GM19395 (cell line): Measurements from ENCODE around the gene BEND6.

Experiments used
- ATAC-seq: cut with Tn5 transposase; IDR thresholded peaks from one replicate; pipeline ENCODE4 v1.9.1; 2021; ENCODE audit warnings: mild to moderate bottlenecking, moderate library complexity; ENCODE audit not compliant: unreplicated experiment

The BEND6 gene, protein sequence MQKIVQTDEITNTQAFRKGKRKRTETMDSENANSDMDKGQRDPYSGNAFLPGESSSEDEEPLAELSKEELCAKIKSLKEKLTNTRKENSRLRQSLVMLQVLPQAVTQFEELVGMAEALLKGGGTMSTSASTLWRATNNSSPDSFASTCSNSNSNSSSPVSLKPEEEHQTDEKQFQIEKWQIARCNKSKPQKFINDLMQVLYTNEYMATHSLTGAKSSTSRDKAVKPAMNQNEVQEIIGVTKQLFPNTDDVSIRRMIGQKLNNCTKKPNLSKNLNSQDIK

DNA sequence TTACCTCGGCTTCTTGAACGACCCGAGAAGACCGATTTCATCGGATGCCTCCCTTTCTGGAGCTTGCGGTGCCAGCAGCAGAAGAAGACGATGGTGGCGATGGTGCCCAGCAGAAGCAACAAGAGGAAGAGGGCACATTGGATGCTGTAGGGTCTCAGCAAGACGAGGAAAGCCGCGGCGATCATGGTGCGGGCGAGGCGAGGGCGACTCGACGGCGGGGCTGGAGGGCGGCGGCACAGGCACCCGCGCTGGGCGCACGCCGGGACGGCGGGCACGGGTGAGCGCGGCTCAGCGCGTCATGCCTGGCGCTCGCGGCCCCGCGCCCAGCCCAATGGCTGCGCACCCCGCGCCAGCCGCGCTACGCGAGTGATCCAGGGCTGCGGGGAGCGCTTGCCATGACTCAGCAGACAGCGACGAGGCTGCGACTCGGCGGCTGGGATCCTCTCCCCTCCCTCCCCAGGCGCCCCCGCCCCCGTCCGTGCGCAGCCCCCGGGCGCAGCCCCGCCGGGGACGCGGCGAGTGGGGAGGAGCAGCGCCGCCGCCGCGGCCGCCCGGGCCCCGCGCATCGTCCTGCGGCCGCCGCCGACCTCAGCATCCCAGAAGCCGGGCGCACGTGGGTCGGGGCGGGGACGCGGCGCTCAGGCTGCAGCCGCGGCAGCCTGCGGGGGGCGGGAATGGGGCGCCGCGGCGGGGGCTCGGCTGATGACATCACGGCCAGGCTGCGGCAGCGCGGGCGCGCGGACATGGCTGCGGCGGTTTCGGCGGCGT, at the start of gene BEND6:
Gene BEND6 (plus strand): TSS at position 705 of the 768 bp plus-strand sequence. CDS start 26,704 bp downstream, outside the sequence.
- peak; percentile 28 for ATAC-seq

DNA sequence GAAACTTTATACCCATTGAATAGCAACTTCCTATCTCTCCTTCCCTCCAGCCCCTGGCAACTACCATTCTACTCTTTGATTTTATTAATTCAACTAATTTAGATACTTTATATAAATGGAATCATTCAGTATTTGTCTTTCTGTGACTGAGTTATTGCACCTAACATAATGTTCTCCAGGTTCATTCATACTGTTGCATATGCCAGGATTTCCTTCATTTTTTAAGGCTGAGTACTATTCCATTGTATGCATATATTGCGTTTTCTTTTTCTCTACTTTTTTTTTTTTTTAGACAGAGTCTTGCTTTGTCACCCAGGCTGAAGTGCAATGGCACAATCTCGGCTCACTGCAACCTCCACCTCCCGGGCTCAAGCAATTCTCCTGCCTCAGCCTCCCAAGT, 49.5 kb upstream of the BEND6 start:
- no peak for ATAC-seq

DNA sequence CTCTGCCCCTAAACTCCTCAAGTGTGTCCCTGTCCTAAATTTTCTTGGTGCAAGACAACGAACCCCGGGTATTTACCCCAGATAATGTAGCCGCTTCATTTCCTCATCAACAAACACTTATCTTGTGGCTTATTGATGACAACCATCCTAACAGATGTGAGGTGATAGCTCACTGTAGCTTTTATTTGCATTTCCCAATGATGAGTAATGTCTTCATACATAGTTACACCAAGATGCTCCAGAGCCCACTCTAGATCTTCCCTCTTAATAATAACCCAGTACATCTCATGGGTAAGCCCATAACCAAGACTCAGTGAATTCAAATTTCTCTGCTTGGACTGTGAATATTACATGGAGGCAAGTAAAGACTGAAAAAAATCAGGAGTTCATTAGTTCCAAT, 48.2 kb upstream of the BEND6 start:
- no peak for ATAC-seq

DNA sequence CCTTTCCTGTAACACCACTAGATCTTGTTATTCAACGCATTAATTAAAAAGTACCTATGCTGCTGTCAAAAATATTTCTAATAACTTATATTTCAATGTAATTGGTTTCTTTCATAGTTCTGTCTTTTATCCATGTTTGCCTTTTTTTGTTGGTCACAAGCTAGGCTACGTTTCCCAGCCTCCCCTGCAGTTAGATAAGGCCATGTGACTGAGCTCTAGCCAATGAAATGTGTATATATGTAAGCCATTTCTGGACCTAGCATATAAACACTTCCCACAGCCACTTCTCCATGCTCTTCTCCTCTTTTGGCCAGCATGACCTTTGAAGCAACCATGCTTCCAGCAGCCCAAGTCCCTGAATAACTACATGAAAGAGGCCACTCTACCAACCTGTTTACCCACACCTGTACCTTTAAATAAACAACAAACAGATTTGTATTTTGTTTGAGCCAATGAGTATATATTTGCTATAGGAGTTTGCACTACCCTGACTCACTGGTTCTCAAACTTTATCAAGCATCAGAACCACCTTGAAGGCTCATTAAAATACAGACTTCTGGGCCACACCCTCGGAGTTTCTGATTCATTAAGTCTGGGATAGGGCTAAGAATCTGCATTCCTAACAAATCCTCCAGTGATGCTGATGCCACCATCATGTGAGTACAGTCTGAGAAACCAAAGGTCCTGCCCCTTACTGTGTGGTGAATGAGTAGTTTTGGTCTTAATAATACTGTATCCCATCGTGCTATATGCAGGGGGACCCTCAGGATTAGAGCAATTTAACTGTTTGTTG, 45.6 kb upstream of the BEND6 start:
- no peak for ATAC-seq

DNA sequence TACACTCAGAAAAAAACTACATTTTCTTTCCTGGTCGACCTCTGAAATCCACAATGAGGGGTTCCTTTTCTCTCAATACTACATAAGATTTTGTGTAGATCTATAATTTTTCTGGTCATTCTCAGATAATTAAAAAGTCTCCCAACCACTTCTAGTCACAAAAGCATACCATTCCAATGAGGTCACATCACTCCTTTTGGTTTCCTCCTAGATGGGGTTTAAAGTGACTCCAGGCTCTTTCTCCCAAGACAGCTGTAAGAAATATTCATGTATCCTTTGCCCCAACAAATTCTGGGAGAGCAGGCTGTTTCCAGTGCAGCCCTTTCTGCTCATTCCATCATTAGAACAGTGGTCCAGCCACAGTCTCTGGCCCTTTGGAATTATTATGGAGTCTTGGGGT, 43.1 kb upstream of the BEND6 start:
- ATAC-seq, result no peak

DNA sequence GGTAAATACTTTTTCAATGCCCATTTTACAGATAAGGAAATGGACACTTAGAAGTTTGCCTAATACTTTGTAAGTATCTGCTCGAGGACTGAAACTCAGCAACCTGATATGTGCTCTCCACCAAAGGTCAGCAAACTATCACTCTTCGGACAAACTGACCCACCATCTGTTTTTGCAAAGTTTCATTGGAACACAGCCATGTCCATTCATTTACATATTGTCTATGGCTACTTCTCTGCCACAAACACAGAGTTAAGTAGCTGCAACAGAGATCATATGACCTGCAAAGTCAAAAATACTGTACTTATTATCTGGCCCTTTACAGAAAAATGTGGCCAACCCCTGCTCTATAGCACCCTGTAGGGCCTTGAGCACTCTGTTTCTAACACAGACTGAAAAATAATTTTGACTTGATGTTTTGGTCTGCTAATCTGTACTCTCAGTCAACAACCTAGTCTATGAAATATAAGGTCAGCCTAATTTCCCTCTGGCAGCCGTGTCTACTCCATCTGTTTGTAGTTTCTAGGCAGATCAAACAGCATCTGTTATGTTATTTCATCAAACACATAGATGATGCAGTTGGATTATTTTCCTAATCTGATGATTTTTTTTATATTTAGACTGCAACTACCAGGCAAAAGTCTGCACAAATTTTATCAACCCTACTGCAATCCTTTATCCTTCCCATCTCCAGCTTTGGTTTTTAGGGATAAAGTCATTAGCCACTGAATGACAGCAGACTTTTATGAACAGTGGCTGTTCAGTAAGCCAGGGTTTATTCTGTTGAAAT, 41.4 kb upstream of the BEND6 start:
- ATAC-seq, result no peak

DNA sequence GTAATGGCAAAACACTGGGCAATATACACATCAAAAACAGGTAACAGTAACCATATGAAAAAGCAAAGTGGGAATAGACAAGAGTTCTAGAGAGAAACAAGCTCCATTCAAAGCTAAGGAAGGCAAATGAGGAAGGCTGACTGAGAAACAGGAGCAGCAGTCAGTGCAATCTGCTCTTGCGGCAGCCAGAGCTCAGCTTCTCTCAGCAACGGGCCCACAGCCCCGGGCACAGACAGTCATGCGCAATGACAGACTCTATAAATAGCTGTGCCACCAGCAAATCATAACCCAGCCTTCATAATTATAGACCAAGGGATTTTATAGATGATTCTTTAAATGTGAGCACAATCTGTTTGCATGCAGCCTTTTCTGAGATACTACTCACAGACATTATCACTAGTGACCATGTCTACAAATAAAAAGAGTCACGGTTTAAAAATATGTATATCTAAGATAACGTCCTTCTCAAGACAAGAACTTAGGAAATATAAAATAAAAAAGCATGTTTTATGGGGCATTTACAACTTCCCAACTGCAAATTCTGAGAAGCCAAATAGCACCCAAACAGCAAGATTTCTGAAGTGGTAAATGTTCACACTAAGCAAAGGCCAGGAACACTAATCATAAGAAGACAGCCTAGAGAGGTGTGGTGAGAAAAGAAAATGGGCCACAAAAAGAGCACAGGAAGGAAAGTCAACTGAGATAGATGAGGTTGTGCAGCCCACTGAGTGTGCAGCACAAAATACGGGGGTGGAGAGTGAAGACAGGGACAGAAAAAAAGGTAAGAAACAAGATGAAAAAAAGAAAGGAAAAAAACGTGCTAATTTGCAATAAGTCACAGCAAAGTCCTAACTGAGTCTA, 39.9 kb upstream of the BEND6 start:
- peak; percentile 68 for ATAC-seq

DNA sequence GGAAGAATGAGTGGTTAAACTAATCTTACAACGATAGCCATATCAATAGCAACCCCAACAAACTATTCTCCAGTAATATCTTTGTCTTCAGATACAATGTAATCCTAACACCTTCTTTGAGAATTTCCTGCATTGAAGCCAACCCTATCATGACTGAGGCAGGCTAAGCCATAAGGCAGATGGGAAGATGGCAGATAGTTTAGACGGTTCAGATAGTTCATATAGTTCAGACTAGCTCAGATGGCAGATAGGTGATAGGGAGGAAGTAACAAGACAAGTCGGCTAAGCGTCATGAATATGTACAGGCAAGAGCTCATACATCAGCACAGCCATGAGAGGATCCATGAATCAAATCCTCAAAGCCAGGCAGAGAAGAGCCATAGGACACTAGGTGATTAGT, 39.1 kb upstream of the BEND6 start:
- no peak for ATAC-seq

DNA sequence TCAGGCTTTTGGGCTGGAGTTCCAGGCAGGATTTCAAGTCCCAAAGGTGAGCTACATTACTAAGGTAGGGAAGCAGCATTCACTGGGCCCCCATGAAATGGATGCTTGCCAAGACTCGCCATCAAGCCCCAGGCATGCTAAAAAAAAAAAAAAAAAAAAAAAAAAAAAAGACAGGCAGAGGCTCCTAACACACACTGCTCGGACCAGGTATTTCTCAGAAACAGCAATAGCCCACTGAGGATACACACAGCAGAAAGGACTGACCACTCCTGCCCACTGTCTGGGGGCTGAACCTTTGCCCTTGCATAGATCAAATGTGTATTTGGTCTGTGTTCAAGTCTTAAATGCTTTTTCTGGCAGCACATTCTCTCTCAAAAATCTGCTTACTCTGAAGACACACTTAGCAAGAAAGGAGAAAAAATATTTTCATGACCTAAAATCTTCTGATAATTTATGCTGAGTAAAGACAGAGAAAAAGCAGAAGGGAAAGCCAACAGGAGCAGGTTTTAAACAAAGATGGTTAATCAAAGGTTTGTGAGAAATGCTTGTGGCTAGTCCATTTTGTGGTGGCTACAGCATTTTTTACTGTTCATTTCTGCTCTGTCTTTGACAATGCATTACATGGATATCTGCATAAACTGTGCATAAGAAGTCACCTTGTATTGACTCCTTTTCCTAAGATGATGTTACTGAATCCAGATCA, 37.9 kb upstream of the BEND6 start:
- no peak for ATAC-seq

DNA sequence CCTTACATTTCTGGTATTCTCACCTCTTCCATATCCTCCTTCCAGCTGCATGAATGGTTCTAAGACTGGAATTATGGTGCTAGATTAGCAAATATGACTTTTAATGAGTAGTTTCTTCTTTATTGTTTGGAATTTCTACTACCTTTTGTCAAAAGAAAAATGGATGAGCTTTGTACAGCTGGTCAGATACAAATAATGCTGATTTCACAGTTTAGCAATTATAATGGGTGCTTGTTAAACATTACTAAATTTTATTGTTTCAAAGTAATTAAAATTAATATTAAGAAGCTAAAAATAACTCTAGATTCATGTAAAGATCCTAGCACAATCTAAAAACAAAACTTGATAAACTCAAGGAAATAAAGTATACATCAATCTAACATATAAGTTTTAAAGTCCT, 32.3 kb upstream of the BEND6 start:
- no peak for ATAC-seq

DNA sequence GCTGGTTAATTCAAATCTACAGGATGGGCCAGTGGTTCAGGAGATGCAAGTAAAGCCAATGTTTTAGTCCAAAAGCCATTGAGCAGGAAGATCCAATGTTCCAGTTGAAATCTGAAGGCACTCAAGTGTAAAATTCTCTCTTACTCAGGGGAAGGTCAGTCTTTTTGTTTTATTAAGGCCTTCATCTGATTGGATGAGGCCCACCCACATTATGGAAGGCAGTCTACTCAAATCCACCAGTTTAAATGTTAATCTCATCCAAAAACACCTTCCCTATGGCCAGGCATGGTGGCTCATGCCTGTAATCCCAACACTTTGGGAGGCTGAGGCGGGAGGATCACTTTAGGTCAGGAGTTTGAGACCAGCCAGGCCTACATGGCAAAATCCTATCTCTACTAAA, 31.3 kb upstream of the BEND6 start:
- no peak for ATAC-seq

DNA sequence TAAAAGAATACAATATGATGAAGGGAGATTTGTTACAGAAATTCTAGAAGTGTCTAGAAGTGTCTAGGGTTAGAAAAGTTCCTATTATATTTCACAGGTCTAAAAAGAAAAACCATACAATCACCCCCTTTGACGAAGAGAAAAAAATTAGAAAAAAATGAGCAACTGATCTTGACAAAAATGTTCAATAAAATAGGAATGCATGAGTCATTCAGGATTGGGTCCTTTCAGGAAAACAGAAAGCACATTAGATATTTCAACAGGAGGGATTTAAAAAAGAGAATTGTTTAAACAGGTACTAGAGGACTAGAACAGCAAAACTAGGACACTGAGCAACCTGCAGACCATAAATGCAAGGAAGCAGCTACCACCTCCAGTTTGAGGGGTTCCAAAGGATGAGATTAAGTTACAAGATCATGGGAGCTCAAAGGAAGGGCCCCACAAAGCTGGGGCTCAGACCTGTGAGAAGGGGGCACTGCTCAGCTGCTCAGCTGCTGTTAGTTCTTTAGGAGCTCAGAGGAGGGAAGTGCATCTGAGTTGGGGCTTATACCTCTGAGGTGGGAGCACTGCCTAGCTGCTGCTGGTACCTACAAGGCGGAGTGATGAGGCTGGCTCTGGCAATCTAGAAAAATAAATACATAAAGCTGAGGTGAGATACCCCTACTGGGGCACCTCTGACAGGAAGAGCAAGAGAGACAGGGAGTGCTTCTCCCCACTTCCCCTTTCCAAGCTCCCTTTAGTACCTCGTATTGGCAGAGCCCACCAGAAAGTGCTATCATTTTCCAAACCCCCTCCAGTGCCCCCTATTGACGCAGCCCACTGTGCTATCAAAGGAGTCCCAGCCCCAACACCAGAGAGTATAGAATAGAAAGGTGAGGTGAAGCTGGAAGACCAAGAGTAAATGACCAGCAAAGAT, 27.1 kb upstream of the BEND6 start:
- no peak for ATAC-seq

DNA sequence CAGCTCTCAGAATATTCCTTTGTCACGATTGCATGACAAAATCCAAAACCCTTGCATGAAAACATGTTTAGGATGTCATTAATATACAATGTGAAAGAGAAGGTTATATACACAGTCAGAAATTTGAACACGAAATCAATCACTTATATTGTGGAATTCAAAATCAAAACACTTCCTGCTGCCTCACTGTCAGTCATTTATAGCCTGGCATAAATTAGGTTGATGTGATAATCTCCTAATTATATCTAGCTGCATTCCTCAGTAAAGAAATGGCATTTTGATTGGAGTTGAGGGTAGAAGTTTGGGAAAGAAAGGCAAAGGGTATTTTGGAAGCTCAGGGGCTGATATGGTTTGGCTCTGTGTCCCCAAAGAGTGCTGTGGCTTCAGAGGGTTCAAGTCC, 24.1 kb upstream of the BEND6 start:
- ATAC-seq, result no peak

DNA sequence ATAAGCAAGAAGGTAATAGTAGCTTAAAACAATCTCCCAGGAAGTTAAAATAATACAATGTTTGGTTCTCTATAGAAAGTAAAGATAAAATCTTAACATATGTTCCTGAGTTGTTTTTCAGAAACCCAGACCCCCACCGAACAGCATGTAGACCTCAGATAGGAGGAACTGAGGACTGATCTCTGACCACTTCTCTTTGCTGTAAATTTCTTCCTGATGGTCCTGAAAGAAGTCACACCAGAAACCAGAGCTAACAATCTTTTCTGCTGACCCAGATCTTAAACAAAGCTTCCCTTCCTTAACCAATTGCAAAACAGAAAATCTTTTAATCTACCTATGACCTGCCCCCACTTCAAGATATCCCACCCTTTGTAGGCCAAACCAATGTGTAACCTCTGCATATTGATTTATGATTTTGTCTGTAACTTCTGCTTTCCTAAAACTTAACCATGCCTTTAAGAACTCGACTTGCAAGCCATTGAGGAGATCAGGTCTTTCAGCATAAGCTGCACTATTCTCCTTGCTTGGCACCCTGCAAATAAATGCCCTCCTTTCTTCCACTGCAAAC, 21.9 kb upstream of the BEND6 start:
- ATAC-seq, result no peak

DNA sequence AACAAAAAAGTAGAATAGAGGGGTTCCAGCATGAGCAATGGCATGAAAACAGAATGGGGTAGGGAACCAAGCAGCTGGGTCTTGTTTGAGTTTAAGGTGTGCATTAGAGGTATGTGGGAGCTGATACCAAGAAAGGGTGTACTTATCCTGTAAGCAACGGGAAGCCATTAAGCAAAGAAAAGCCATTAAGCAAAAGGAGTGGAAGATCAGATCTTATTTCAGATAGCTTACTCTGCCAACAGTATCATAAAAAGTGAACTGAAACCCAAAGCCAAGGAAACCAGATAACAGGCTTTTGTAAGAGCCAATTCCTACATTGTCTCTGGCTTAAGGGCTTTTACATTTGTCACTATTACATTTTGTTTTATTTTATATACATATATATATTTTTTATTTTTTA, 21.3 kb upstream of the BEND6 start:
- no peak for ATAC-seq

DNA sequence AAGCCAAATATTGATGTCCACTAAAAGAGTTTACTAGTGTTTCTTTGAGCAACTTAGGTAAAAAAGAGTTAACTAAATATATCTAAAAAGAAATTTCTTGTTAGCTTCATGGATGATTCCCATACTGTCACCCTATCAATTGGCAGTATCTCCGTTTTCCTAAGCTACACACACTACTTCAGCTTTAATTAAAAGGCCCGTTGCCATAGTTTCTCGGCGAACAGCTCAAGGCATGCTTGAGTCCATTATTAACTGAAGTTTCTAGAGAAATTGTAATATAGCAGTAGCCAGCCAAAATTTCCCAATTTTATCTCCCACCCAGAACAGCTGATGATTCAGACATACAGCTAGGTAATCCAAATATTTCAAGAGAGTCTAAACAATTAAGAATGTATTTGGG, 20.0 kb upstream of the BEND6 start:
- ATAC-seq, result no peak

DNA sequence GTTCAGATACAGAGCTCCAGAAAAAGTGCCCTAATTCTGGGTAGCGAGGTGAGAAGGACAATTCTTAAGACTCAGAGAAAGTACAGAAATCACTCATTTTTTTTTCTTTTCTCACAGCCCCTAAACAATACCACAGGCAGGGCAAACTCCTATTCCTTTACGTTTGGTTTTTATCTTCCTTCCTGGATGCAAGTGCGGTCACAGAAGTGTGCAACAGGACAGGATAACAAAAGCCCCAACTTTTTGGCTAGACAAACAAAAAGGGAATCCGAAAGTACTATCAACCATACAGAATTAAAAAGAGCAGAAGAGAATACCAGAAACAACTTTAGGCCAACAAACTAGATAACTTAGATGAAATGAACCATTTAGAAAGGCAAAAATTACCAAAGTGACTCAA, 18.4 kb upstream of the BEND6 start:
- no peak for ATAC-seq

DNA sequence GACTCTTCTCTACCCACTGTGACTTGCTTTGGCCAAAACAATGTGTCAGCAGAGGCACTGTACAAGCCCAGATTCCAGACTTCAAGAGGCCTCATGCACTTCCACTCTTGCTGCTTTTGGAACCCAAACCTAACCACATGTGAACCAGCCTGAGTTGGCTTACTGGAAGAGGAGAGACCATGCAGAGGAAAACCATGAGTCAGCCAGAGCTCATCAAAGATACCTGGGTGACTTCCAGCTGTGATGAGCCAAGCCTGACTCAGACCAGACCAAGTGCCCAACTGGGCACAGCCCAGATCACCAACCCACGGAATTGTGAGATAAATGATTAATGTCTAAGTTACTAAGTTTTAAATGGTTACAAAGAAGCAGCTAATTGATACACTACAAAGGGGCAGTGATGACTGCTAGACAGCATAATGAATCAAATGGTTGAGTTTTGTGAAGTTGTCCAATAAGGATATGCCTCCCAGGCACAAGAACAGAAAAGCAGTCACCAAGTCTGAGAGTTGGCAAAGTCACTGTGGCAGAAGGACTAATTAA, 16.2 kb upstream of the BEND6 start:
- ATAC-seq, result no peak
